Calu3 (cell line): ENCODE measurements around the gene CRK. TPM values are rescaled to one million over a fixed set of nuclear protein-coding genes. Genes with fewer than 3 reads are reported as not detected.
"Not testable (repeated sequence)": the region's sequence is repeated elsewhere in the genome, so short reads cannot be mapped to it uniquely, and the experiment has no call there.

Source experiments
- BruUV-seq: library from RNA; stranded (reverse); fragments of 400-500 nt; replicated peaks from 2 replicates; lab custom pipeline; 2021; lab: Mats Ljungman, UMichigan
- CTCF ChIA-PET: fragments of 300-600 bp; sonication (Branson Sonifier 250); formaldehyde crosslinking; loops from one replicate; lab custom pipeline; 2022; ENCODE audit warnings: antibody characterized with exemption; lab: Charles Lee
- DNase-seq: peaks from one replicate; pipeline ENCODE4 v3.0.0; 2022
- H3K27ac Mint-ChIP-seq: one replicate; pipeline ENCODE4 v1.8.0; 2022; ENCODE audit warnings: mixed read lengths; ENCODE audit not compliant: unreplicated experiment
- H3K27me3 Mint-ChIP-seq: one replicate; pipeline ENCODE4 v1.8.0; 2022; ENCODE audit warnings: mixed read lengths; ENCODE audit not compliant: unreplicated experiment
- H3K36me3 Mint-ChIP-seq: one replicate; pipeline ENCODE4 v1.8.0; 2022; ENCODE audit warnings: mild to moderate bottlenecking, moderate library complexity, mixed read lengths; ENCODE audit not compliant: insufficient read depth, unreplicated experiment
- H3K4me1 Mint-ChIP-seq: one replicate; pipeline ENCODE4 v1.8.0; 2022; ENCODE audit warnings: mild to moderate bottlenecking, low read depth, mixed read lengths; ENCODE audit not compliant: unreplicated experiment
- H3K4me3 Mint-ChIP-seq: one replicate; pipeline ENCODE4 v1.8.0; 2022; ENCODE audit warnings: mild to moderate bottlenecking, low read depth, moderate library complexity, mixed read lengths; ENCODE audit not compliant: unreplicated experiment
- H3K9me3 Mint-ChIP-seq: one replicate; pipeline ENCODE4 v1.8.0; 2022; ENCODE audit warnings: low read depth, mixed read lengths; ENCODE audit not compliant: unreplicated experiment
- CTCF ChIP-seq: fragments of 200-600 bp; IDR thresholded peaks from one replicate; pipeline ENCODE4 v1.8.0; 2022; ENCODE audit warnings: antibody characterized with exemption; ENCODE audit not compliant: unreplicated experiment
- intact Hi-C: fragments of 100-400 bp; cut with micrococcal nuclease; formaldehyde crosslinking; loops from one replicate; pipeline ENCODE4 v1.10.0; 2022; ENCODE audit not compliant: unreplicated experiment
- total RNA-seq: library from RNA; stranded (reverse); gene quantifications from 2 replicates; pipeline ENCODE4 v1.2.3, GENCODE V29; 2022

Gene CRK
- total RNA-seq, 1 experiment from 2014 or later = 38.9 TPM

- peak; percentile 58 for DNase-seq
- H3K27me3 Mint-ChIP-seq = no peaks in the 10 kb centered on the region
- intact Hi-C loops = no loop called here
- H3K27ac Mint-ChIP-seq = no peak overlapping the region
- H3K36me3 Mint-ChIP-seq = peaks cover 41% of the 10 kb centered on the region
- peaks cover 8% of the 10 kb centered on the region for H3K4me1 Mint-ChIP-seq
- no TSS peak for BruUV-seq
- no peak overlapping the region for H3K4me3 Mint-ChIP-seq
- no peak for TF ChIP-seq CTCF
- H3K9me3 Mint-ChIP-seq = no peaks in the 10 kb centered on the region
- CTCF ChIA-PET = no interaction called here
Observed at GRCh38 chr17:1460233-1460632, 4.2 kb upstream of the CRK start.

GRCh38 chr17:1455291-1455796, 688 bp downstream of the CRK start:
- Mint-ChIP-seq H3K27me3 (no peaks in the 10 kb centered on the region), H3K4me3 (peak overlapping the region; percentile 78), H3K9me3 (no peaks in the 10 kb centered on the region), H3K36me3 (peaks cover 46% of the 10 kb centered on the region), H3K27ac (no peak overlapping the region), H3K4me1 (peaks cover 8% of the 10 kb centered on the region)
- CTCF ChIA-PET = interaction anchor here (0.6 to 1.0 kb wide), 2 partner anchors 90 to 343 kb away, joined by 3 to 4 read pairs; no protein-coding TSS in a partner anchor
- no TSS peak for BruUV-seq
- intact Hi-C loops = loop anchor here (10.0 kb wide), 1 partner anchor 91 kb away; no protein-coding TSS in a partner anchor
- DNase-seq = peak; percentile 57
- peak; percentile 41 for TF ChIP-seq CTCF

GRCh38 chr17:1454541-1454940, 1.5 kb downstream of the CRK start:
- H3K9me3 Mint-ChIP-seq = no peaks in the 10 kb centered on the region
- no peak for TF ChIP-seq CTCF
- peak overlapping the region; percentile 78 for H3K4me3 Mint-ChIP-seq
- CTCF ChIA-PET = interaction anchor here (1.0 kb wide), 1 partner anchor 89 kb away, joined by 3 read pairs; no protein-coding TSS in a partner anchor
- DNase-seq = no peak
- intact Hi-C loops = loop anchor here (10.0 kb wide), 1 partner anchor 90 kb away; no protein-coding TSS in a partner anchor
- peaks cover 48% of the 10 kb centered on the region for H3K36me3 Mint-ChIP-seq
- H3K4me1 Mint-ChIP-seq = peaks cover 2% of the 10 kb centered on the region
- BruUV-seq = TSS peak; percentile 44
- no peaks in the 10 kb centered on the region for H3K27me3 Mint-ChIP-seq
- peak overlapping the region; percentile 42 for H3K27ac Mint-ChIP-seq

GRCh38 chr17:1453694-1454093, 2.3 kb downstream of the CRK start:
- H3K27ac Mint-ChIP-seq, BruUV-seq, H3K4me1 Mint-ChIP-seq, DNase-seq, H3K9me3 Mint-ChIP-seq, H3K27me3 Mint-ChIP-seq, H3K4me3 Mint-ChIP-seq: not testable (repeated sequence)
- CTCF ChIA-PET = interaction anchor here (0.6 kb wide), 2 partner anchors 134 to 184 kb away, joined by 3 to 5 read pairs; no protein-coding TSS in a partner anchor
- H3K36me3 Mint-ChIP-seq = peaks cover 54% of the 10 kb centered on the region
- intact Hi-C loops = loop anchor here (10.0 kb wide), 1 partner anchor 89 kb away; no protein-coding TSS in a partner anchor

- TF ChIP-seq CTCF = no peak
Observed at GRCh38 chr17:1452836-1453235, 3.2 kb downstream of the CRK start.

GRCh38 chr17:1450261-1450660, 5.8 kb downstream of the CRK start:
- H3K4me3 Mint-ChIP-seq, H3K27me3 Mint-ChIP-seq, CTCF ChIA-PET, DNase-seq, H3K9me3 Mint-ChIP-seq, BruUV-seq, H3K4me1 Mint-ChIP-seq, H3K27ac Mint-ChIP-seq: not testable (repeated sequence)
- H3K36me3 Mint-ChIP-seq = peaks cover 29% of the 10 kb centered on the region
- intact Hi-C loops = loop anchor here (10.0 kb wide), 1 partner anchor 85 kb away; no protein-coding TSS in a partner anchor

More at GRCh38 chr17:1452836-1453235, 3.2 kb downstream of the CRK start:
- no peaks in the 10 kb centered on the region for H3K9me3 Mint-ChIP-seq
- DNase-seq = no peak
- H3K27ac Mint-ChIP-seq = no peak overlapping the region
- H3K36me3 Mint-ChIP-seq = peaks cover 54% of the 10 kb centered on the region
- intact Hi-C loops = loop anchor here (10.0 kb wide), 1 partner anchor 88 kb away; no protein-coding TSS in a partner anchor
- no peak overlapping the region for H3K4me3 Mint-ChIP-seq
- no TSS peak for BruUV-seq
- no peaks in the 10 kb centered on the region for H3K4me1 Mint-ChIP-seq
- CTCF ChIA-PET = interaction anchor here (0.6 kb wide), 1 partner anchor 14 kb away, joined by 4 read pairs; no protein-coding TSS in a partner anchor
- no peaks in the 10 kb centered on the region for H3K27me3 Mint-ChIP-seq
